ENCODE data around the gene PRKRIP1.

Gene PRKRIP1

GRCh38 chr7:102467581-102468477 is 71.7 kb downstream of the PRKRIP1 start:
- no peak for TF ChIP-seq CTCF (IDR thresholded peaks at IDR 0.05; ENCODE audit: low read depth, low read length)
- no peak overlapping the region for H3K4me3 ChIP-seq (ENCODE audit: low read depth, low read length)
- no peak for DNase-seq (ENCODE audit: low read depth, low spot score)
- in situ Hi-C loops (cut with HindIII; ENCODE audit: low sequenced_read_pairs), result no loop called here

GRCh38 chr7:102468478-102469350 is 72.6 kb downstream of the PRKRIP1 start:
- no peak for TF ChIP-seq CTCF (IDR thresholded peaks at IDR 0.05; ENCODE audit: low read depth, low read length)
- no peak overlapping the region for H3K4me3 ChIP-seq (ENCODE audit: low read depth, low read length)
- in situ Hi-C loops (cut with HindIII; ENCODE audit: low sequenced_read_pairs), result no loop called here
- no peak for DNase-seq (ENCODE audit: low read depth, low spot score)

GRCh38 chr7:102469351-102469971 is 73.3 kb downstream of the PRKRIP1 start:
- in situ Hi-C loops (cut with HindIII; ENCODE audit: low sequenced_read_pairs), result no loop called here

GRCh38 chr7:102469972-102470825 is 74.0 kb downstream of the PRKRIP1 start:
- no peak for DNase-seq (ENCODE audit: low read depth, low spot score)
- no peak overlapping the region for H3K4me3 ChIP-seq (ENCODE audit: low read depth, low read length)
- TF ChIP-seq CTCF (IDR thresholded peaks at IDR 0.05; ENCODE audit: low read depth, low read length), result no peak
- in situ Hi-C loops (cut with HindIII; ENCODE audit: low sequenced_read_pairs), result no loop called here

More at GRCh38 chr7:102469351-102469971, 73.3 kb downstream of the PRKRIP1 start:
- no peak for TF ChIP-seq CTCF (IDR thresholded peaks at IDR 0.05; ENCODE audit: low read depth, low read length)
- H3K4me3 ChIP-seq (ENCODE audit: low read depth, low read length), result no peak overlapping the region
- no peak for DNase-seq (ENCODE audit: low read depth, low spot score)

- no peak overlapping the region for H3K4me3 ChIP-seq (ENCODE audit: low read depth, low read length)
- DNase-seq (ENCODE audit: low read depth, low spot score), result no peak
- no peak for TF ChIP-seq CTCF (IDR thresholded peaks at IDR 0.05; ENCODE audit: low read depth, low read length)
- in situ Hi-C loops (cut with HindIII; ENCODE audit: low sequenced_read_pairs), result no loop called here
These were observed 75.6 kb downstream of the PRKRIP1 start for GRCh38 chr7:102471791-102472125.

All from astrocyte of the spinal cord (primary cell).